Epithelial cell of proximal tubule (primary cell): ENCODE measurements around the gene F12. TPM values are rescaled to one million over a fixed set of nuclear protein-coding genes. Genes with fewer than 3 reads are reported as not detected.
"Not testable (repeated sequence)": the region's sequence is repeated elsewhere in the genome, so short reads cannot be mapped to it uniquely, and the experiment has no call there.

Experiments
- DNase-seq: peaks from one replicate; pipeline ENCODE4 v3.0.0-alpha.2; 2011; ENCODE audit warnings: low read depth
- H3K4me3 ChIP-seq: 2 replicates; pipeline ENCODE4 v1.5.1; 2011; ENCODE audit warnings: low read depth, mild to moderate bottlenecking, low read length
- total RNA-seq: library from RNA; depleted of rRNA; stranded (reverse); fragments of >200 nt; gene quantifications from 2 replicates; pipeline ENCODE4 v1.2.3, GENCODE V29; 2015
- TF ChIP-seq, protein P1 (sequence below): conservative IDR thresholded peaks from 2 replicates; pipeline ENCODE4 v1.5.1; 2012; ENCODE audit warnings: low read depth, mild to moderate bottlenecking, low read length

F12 gene
- total RNA-seq, 1 donor from 2014 or later: 12.9 TPM

DNA sequence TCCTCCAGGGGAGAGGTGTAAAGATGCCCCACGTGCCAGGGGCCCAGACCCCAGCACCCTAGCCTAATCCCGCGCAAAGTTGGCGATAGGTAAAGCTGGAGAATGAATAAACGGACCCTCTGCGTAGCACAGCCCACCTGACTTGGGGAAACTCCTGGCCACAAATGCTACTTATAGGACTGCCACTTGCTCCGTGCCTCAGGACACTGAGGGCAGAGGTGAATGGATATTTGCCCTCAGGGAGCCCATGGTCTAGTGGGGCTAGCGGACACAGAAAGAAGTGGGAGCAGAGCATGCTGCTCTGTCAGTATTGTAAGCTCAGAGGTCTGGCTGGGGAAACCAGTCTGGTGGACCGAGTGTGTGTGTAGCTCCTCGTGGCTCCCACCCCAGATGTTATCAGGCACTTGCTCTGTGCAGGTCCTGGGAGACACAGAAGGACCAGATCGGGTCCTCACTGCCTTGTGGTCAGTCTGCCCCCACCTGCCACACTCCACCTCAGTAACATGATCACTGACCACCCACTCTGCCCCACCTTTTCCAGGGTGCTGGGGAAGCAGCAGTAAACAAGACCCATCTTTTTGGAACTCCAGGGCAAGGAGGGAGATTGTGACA is 18.0 kb upstream of the F12 start:
- no peak for DNase-seq
- peak overlapping the region; percentile 68 for H3K4me3 ChIP-seq
- TF ChIP-seq, protein P1, sequence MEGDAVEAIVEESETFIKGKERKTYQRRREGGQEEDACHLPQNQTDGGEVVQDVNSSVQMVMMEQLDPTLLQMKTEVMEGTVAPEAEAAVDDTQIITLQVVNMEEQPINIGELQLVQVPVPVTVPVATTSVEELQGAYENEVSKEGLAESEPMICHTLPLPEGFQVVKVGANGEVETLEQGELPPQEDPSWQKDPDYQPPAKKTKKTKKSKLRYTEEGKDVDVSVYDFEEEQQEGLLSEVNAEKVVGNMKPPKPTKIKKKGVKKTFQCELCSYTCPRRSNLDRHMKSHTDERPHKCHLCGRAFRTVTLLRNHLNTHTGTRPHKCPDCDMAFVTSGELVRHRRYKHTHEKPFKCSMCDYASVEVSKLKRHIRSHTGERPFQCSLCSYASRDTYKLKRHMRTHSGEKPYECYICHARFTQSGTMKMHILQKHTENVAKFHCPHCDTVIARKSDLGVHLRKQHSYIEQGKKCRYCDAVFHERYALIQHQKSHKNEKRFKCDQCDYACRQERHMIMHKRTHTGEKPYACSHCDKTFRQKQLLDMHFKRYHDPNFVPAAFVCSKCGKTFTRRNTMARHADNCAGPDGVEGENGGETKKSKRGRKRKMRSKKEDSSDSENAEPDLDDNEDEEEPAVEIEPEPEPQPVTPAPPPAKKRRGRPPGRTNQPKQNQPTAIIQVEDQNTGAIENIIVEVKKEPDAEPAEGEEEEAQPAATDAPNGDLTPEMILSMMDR: no peak

DNA sequence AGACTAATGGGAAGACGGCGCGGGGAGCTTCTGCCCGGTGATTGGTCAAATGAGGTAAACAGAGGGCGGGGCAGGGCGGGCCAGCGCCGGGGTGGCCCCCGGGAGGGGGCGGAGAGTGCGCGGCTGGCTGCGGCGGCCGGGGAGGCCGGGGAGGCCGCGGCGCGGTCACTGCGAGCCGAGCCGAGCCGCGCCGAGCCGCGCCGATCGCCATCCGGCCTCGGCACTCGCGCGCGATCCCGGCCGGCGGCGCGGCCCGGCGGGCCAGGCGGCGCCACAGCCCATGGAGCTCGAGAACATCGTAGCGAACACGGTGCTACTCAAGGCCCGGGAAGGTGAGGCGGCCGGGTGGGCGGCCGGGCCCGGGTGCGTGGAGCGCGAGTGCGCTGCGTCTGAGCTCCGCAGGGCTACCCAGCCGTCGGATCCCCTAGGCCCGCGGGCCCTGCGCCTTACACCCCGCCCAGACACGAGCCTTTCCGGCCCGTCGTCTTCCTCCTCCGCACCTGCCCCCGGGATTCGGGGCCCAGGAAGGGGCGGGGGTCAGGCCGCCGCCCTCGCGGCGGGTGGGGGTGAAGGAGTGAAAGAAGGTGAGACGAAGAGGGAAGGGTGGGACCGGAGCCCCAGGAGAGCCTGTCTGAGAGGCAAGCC is 17.3 kb upstream of the F12 start, which contains the start of gene GRK6:
Gene GRK6 (plus strand): TSS at position 111 of the 645 bp plus-strand sequence. CDS start 170 bp downstream, at position 281.
- H3K4me3 ChIP-seq: peak within 1 kb of the TSS; percentile 68
- TF ChIP-seq, protein P1: no peak
- no peak for DNase-seq

DNA sequence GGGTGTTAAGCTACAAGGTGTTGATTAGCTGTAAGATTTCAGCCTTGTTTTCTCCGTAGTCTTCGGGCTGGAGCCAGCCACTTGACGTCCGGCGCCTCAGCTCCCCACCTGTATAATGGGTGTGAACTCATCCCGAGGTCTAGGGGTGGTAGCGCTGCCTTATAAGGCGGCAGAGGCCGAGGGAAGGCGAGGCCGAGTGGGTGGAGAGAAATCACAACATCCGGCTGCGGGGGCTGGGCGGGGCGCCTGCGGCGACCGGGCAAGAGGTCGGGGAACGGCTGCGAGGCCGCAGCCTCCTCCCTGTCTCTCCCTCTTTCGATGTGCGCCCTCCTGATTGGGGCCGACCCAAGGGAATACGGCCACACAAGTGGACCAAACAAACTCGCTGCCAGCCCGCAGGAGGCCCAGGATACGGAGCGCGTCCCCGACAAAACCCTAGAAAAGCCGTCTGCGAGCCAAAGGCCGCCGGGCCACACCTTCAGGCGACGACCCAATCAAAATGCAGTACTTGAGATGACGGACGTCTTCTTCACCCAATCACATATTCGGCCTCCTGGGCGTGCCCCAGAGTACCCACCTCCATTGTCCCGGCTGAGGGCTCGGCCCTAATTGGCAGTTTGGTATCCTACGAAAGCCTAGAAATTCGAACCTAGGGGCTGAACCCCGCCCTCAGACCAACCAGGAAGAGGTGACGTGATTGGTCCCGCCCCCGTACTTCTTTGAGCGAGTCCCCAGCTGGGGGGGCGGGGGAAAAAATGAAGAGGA is 16.6 kb upstream of the F12 start:
- TF ChIP-seq, protein P1: no peak
- H3K4me3 ChIP-seq: peak overlapping the region; percentile 52
- peak; percentile 100 for DNase-seq

DNA sequence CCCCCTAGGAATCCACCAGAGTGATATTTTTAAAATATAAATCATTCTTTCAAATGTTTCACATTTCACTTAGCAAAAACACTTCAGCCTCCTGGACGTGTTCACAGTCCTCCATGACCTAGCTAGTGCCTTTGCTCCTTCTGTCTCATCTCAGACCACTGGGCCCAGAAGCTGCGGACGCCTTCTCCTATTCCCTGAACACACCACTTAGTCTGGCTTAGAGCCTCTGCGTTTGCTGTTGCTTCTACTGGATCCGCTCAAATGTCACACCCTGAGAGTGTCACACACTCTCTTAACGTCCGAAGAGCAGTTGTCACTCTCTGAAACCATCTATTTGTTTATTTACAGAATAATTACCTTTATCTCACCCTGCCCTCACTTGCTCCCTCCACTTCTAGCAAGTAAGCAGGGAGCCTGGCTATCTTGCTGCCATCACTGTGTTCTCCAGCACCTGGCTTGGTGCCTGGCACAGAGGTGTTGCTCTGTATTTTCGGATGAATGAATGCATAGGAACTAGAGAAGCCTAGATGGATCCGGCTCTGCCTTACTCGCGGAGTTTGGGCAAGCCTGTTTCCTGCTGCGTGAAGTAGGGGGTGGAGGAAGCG is 15.9 kb upstream of the F12 start:
- DNase-seq: no peak
- TF ChIP-seq, protein P1: no peak

DNA sequence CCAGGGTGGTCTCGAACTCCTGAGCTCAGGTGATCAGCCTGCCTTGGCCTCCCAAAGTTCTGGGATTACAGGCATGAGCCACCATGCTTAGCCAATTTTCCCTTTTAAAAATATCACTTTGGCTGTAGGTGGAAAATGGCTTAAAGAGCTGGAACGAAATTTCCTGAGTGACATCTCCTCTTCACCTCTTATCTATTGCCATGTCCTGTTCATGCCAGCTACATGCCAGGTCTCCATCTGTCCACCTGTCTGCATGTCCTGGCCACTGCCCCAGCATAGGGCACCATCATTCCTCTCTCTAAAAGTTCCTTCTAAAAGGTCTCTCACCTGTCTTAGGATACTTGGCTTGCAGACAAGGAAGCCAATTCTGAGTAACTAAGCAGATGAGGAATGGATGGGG is 14.3 kb upstream of the F12 start:
- TF ChIP-seq, protein P1: no peak
- H3K4me3 ChIP-seq: no peak overlapping the region
- no peak for DNase-seq

More for the DNA sequence above, 15.9 kb upstream of the F12 start:
- H3K4me3 ChIP-seq: peak overlapping the region; percentile 52

DNA sequence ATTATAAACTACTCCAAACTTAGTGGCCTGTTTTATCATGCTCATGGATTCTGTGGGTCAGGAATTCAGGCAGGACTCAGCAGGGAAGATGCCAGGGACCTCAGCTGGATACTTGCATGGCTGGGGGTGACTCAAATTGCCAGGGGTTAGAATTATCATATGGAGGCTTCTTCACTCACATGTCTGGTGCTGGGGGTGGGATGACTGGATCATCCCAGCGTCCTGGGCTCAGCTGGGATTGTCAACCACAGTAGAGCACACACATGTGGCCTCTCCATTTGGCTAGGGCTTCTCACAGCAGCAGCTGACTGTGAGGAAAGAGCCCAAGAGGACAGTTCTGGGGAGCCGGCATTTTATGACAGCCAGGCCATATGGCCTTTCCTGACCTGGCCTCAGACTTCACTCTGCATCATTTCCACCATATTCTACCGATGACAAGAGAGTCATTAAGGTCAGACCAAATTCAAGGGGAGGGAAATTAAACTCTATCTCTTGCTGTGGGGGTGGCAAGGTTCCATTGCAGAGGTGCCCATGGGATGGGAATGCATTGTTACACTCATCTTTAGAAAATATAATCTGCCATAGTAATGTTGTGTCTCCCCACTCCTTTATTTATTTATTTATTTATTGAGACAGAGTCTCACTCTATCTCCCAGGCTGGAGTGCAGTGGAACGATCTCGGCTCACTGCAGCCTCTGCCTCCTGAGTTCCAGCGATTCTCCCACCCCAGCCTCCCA is 11.9 kb upstream of the F12 start:
- TF ChIP-seq, protein P1: no peak
- H3K4me3 ChIP-seq: no peak overlapping the region
- DNase-seq: no peak

DNA sequence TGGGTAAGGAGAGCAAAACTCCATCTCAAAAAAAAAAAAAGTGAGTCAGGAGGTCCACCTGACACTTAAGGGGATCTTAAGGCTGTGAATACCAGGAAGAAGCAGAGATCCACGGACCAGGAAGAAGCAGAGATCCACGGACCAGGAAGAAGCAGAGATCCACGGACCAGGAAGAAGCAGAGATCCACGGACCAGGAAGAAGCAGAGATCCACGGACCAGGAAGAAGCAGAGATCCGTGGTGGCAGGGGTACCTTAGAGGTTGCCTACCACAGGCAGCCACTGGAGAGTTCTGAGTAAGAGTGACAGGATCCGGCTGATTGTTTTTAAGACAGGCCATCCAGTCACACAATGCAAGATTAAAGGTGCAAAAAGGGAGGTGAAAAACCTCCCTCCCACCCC is 11.1 kb upstream of the F12 start:
- not testable (repeated sequence) for H3K4me3 ChIP-seq, DNase-seq
